K562 (cell line): ENCODE results near the gene TRIM3. TPM values are rescaled to one million over a fixed set of nuclear protein-coding genes. Genes with fewer than 3 reads are reported as not detected.

Experiments used
- ATAC-seq: fragments of 200-7000 bp; cut with Tn5 transposase; 3 replicates; pipeline ENCODE4 v1.9.1; 2020; ENCODE audit warnings: moderate library complexity
- BruUV-seq: library from RNA; stranded (reverse); fragments of 400-500 nt; replicated peaks from 2 replicates; lab custom pipeline; 2021; lab: Mats Ljungman, UMichigan
- CTCF ChIA-PET: fragments of 300-600 bp; formaldehyde crosslinking; extraction: SDS; loops from one replicate; lab custom pipeline; 2021; ENCODE audit warnings: low intra/inter-chr PET ratio; lab: Yijun Ruan, JAX
- POLR2A ChIA-PET: fragments of 300-600, 350-650 bp; sonication (Branson Sonifier 250); formaldehyde crosslinking; extraction: SDS; loops from one replicate; lab custom pipeline; 2021; ENCODE audit warnings: antibody characterized with exemption, inconsistent platforms; lab: Yijun Ruan, JAX
- DNase-seq, 4 experiments: peaks; one replicate each; pipeline versions ENCODE4 v3.0.0 to v3.0.0-alpha.2; 2011 to 2018; ENCODE audit warnings: low spot score in 3 of 4, mixed read lengths in 3 of 4; ENCODE audit errors: extremely low read depth in 1 of 4
- FAIRE-seq: peaks from 2 replicates; lab custom pipeline; 2011; peaks lifted over from hg19 to GRCh38; lab: Jason Lieb, UNC
- H2AFZ ChIP-seq: 2 replicates; pipeline ENCODE4 v1.6.0; 2011; ENCODE audit warnings: low read depth, low read length, control low read depth, inconsistent platforms
- H3K27ac ChIP-seq: fragments of 200-600 bp; 3 replicates; pipeline ENCODE4 v1.8.0; 2011; ENCODE audit warnings: low read depth, mild to moderate bottlenecking, control low read depth, inconsistent platforms, low read length, moderate library complexity, mixed read lengths; ENCODE audit errors: extremely low read depth
- H3K27me3 ChIP-seq, 2 experiments: fragments of 300-600 bp in 1 of 2; 2 replicates in 1 of 2; 3 replicates in 1 of 2; pipeline versions ENCODE4 v1.6.0 to v1.8.0; 2011; ENCODE audit warnings: inconsistent platforms in 2 of 2, low read length in 2 of 2, mild to moderate bottlenecking in 1 of 2, mixed read lengths in 1 of 2, moderate library complexity in 1 of 2; ENCODE audit not compliant: control insufficient read depth in 2 of 2, insufficient read depth in 2 of 2
- H3K36me3 ChIP-seq: fragments of 300-600 bp; 3 replicates; pipeline ENCODE4 v1.8.0; 2011; ENCODE audit warnings: mild to moderate bottlenecking, low read length, inconsistent platforms; ENCODE audit not compliant: control insufficient read depth, insufficient read depth
- H3K4me1 ChIP-seq, 2 experiments: fragments of 200-600 bp in 1 of 2; replicated peaks in 1 of 2; 2 replicates in 1 of 2; 3 replicates in 1 of 2; pipeline versions ENCODE4 v1.5.1 to v1.8.0; 2011; ENCODE audit warnings: inconsistent platforms in 2 of 2, low read length in 2 of 2, mild to moderate bottlenecking in 1 of 2, mixed read lengths in 1 of 2, moderate library complexity in 1 of 2; ENCODE audit not compliant: control insufficient read depth in 2 of 2, insufficient read depth in 2 of 2
- H3K4me2 ChIP-seq: 2 replicates; pipeline ENCODE4 v1.6.1; 2011; ENCODE audit warnings: low read length, control low read depth, inconsistent platforms, mixed read lengths; ENCODE audit not compliant: insufficient read depth
- H3K4me3 ChIP-seq: fragments of 200-600 bp; sonication (generic), shearing (Covaris generic); 2 replicates; pipeline ENCODE4 v1.5.1; 2016; ENCODE audit warnings: control low read depth, inconsistent platforms
- H3K79me2 ChIP-seq: fragments of 200-600 bp; 3 replicates; pipeline ENCODE4 v1.8.0; 2011; ENCODE audit warnings: low read length, inconsistent platforms; ENCODE audit not compliant: control insufficient read depth, insufficient read depth
- H3K9ac ChIP-seq, 2 experiments: 2 replicates each; pipeline versions ENCODE4 v1.6.0 to v1.6.1; 2011; ENCODE audit warnings: low read depth in 2 of 2, low read length in 2 of 2, control low read depth in 1 of 2, inconsistent platforms in 1 of 2, mild to moderate bottlenecking in 1 of 2, mixed read lengths in 1 of 2; ENCODE audit not compliant: insufficient read depth in 1 of 2
- H3K9me1 ChIP-seq: one replicate; pipeline ENCODE4 v1.6.0; 2011; ENCODE audit warnings: inconsistent platforms, mild to moderate bottlenecking, low read length, moderate library complexity; ENCODE audit not compliant: control insufficient read depth, insufficient read depth
- H3K9me3 ChIP-seq: replicated peaks from 2 replicates; pipeline ENCODE4 v1.5.1; 2011; ENCODE audit warnings: low read depth, low read length, inconsistent platforms; ENCODE audit not compliant: control insufficient read depth, insufficient read depth
- H4K20me1 ChIP-seq: replicated peaks from 2 replicates; pipeline ENCODE4 v1.6.1; 2011; ENCODE audit warnings: low read length, inconsistent platforms, mixed read lengths; ENCODE audit not compliant: control insufficient read depth, insufficient read depth
- CGGBP1 ChIP-seq: fragments of 250-450 bp; sonication (Bioruptor Pico); IDR thresholded peaks from 2 replicates; pipeline ENCODE4 v1.9.0; 2021; ENCODE audit warnings: mild to moderate bottlenecking
- DIDO1 ChIP-seq: fragments of 450-650 bp; IDR thresholded peaks from 2 replicates; pipeline ENCODE4 v1.6.1; 2016; ENCODE audit warnings: low read depth, missing biosample characterization, missing genetic modification characterization
- ELF1 ChIP-seq: fragments of 200-800 bp; sonication (Bioruptor generic); IDR thresholded peaks from 2 replicates; pipeline ENCODE4 v1.6.1; 2016; ENCODE audit warnings: missing genetic modification characterization, missing compliant biosample characterization
- HNRNPLL ChIP-seq: fragments of 200-400 bp; formaldehyde crosslinking; IDR thresholded peaks from 2 replicates; pipeline ENCODE4 v1.6.1; 2017; ENCODE audit warnings: low read length, low read depth, mild to moderate bottlenecking; ENCODE audit not compliant: poor library complexity, severe bottlenecking
- MECOM ChIP-seq: fragments of 250-450 bp; sonication (Bioruptor Pico); IDR thresholded peaks from 2 replicates; pipeline ENCODE4 v1.8.0; 2022; ENCODE audit warnings: inconsistent platforms
- SMAD1 ChIP-seq: fragments of 150-350 bp; IDR thresholded peaks from 2 replicates; pipeline ENCODE4 v1.6.1; 2014; ENCODE audit warnings: low read length, low read depth; ENCODE audit not compliant: partially characterized antibody
- ZNF165 ChIP-seq: fragments of 250-450 bp; sonication (Bioruptor Pico); IDR thresholded peaks from 2 replicates; pipeline ENCODE4 v1.4.0; 2020; ENCODE audit warnings: borderline replicate concordance
- ZNF766 ChIP-seq: fragments of 200-800 bp; sonication (Bioruptor generic); conservative IDR thresholded peaks from 2 replicates; pipeline ENCODE4 v1.6.1; 2016; ENCODE audit warnings: missing genetic modification characterization, missing compliant biosample characterization
- WGBS: fragments of 100-300 bp; shearing (Covaris generic); methylation state at CpG from one replicate; pipeline ENCODE4 v1.1.6; 2016; ENCODE audit warnings: low coverage, mixed read lengths; ENCODE audit not compliant: insufficient coverage; ENCODE audit errors: missing lambda C conversion rate; 5-methylcytosine and 5-hydroxymethylcytosine counted together
- in situ Hi-C: fragments of 300-500 bp; cut with MboI; formaldehyde crosslinking; loops from 4 replicates; pipeline ENCODE4 v1.15.0; 2018; ENCODE audit warnings: inconsistent platforms, mixed read lengths
- intact Hi-C: fragments of 100-400 bp; cut with micrococcal nuclease; formaldehyde crosslinking; loops from 2 replicates; pipeline ENCODE4 v1.14.2; 2022
- polyA plus RNA-seq, 8 experiments: library from polyadenylated mRNA; depleted of rRNA in 4 of 8; stranded (reverse) in 5 of 8; unstranded in 3 of 8; fragments of >200 nt; fragmentation: Nextera tagmentation in 2 of 8; fragmentation: Illumina TruSeq in 1 of 8; extraction: Ambion mirVana in 2 of 8; extraction: Trizol in 1 of 8; gene quantifications; 2 replicates each; pipeline versions ENCODE4 v1.2.1 to v1.2.3, GENCODE V29; 2011 to 2014; ENCODE audit warnings: inconsistent platforms in 1 of 8, missing spikeins in 1 of 8
- total RNA-seq, 7 experiments: library from RNA; depleted of rRNA in 6 of 7; stranded (reverse); fragments of >200 nt in 6 of 7; fragmentation: Illumina TruSeq in 2 of 7; extraction: Trizol in 2 of 7; gene quantifications; 2 replicates each; pipeline versions ENCODE4 v1.2.1 to v1.2.3, GENCODE V29; 2011 to 2021; ENCODE audit warnings: low replicate concordance in 1 of 7
- TF ChIP-seq, protein P1 (sequence below), 2 experiments: IDR thresholded peaks in 1 of 2; conservative IDR thresholded peaks in 1 of 2; 2 replicates each; pipeline ENCODE4 v1.6.1; 2016; ENCODE audit warnings: low read depth in 2 of 2, mild to moderate bottlenecking in 1 of 2, missing compliant biosample characterization in 1 of 2, missing genetic modification characterization in 1 of 2, moderate library complexity in 1 of 2
- TF ChIP-seq, protein P2 (sequence below): fragments of 450-650 bp; conservative IDR thresholded peaks from 2 replicates; pipeline ENCODE4 v1.6.1; 2016; ENCODE audit warnings: missing genetic modification characterization, low read depth, mild to moderate bottlenecking, control low read depth, missing compliant biosample characterization

TRIM3 gene
- total and polyA plus RNA-seq, 9 of the 15 experiments (the other 6 are each of a cell fraction or from before 2014, with no cell fraction given), result 0.45 to 9.2 (median 4.7) TPM

GRCh38 chr11:6457581-6458320, 16.0 kb downstream of the TRIM3 start:
- Histone ChIP-seq H3K36me3 (no peaks in the 10 kb centered on the region; the same call in 2 of the 3 replicates), H3K27me3 (no peaks in the 10 kb centered on the region), H3K4me3 (no peak overlapping the region), H3K9ac (no peak overlapping the region), H3K9me1 (no peaks in the 10 kb centered on the region), H4K20me1 (no peaks in the 10 kb centered on the region), H3K4me2 (no peak overlapping the region)
- 63% methylated on average over 16 of the region's 26 CpGs for WGBS
- CTCF ChIA-PET, result no interaction called here
- POLR2A ChIA-PET, result no interaction called here
- no peak for ATAC-seq
- no peak for DNase-seq
- no TSS peak for BruUV-seq
- TF ChIP-seq, protein P1, sequence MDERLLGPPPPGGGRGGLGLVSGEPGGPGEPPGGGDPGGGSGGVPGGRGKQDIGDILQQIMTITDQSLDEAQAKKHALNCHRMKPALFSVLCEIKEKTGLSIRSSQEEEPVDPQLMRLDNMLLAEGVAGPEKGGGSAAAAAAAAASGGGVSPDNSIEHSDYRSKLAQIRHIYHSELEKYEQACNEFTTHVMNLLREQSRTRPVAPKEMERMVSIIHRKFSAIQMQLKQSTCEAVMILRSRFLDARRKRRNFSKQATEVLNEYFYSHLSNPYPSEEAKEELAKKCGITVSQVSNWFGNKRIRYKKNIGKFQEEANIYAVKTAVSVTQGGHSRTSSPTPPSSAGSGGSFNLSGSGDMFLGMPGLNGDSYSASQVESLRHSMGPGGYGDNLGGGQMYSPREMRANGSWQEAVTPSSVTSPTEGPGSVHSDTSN (CRISPR knock-in tag; IDR thresholded peaks at IDR 0.05; ENCODE audit: low read depth), result no peak
- TF ChIP-seq, protein P1 (tag; conservative IDR thresholded peaks at IDR 0.05; ENCODE audit: low read depth), result no peak
- no peak for TF ChIP-seq ELF1 (tag)
- no peak for TF ChIP-seq CGGBP1
- TF ChIP-seq MECOM, result no peak
- TF ChIP-seq HNRNPLL, result no peak
- TF ChIP-seq SMAD1, result no peak
- TF ChIP-seq, protein P2, sequence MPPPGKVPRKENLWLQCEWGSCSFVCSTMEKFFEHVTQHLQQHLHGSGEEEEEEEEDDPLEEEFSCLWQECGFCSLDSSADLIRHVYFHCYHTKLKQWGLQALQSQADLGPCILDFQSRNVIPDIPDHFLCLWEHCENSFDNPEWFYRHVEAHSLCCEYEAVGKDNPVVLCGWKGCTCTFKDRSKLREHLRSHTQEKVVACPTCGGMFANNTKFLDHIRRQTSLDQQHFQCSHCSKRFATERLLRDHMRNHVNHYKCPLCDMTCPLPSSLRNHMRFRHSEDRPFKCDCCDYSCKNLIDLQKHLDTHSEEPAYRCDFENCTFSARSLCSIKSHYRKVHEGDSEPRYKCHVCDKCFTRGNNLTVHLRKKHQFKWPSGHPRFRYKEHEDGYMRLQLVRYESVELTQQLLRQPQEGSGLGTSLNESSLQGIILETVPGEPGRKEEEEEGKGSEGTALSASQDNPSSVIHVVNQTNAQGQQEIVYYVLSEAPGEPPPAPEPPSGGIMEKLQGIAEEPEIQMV, result no peak
- TF ChIP-seq ZNF766, result no peak
- no peak for TF ChIP-seq ZNF165 (CRISPR knock-in tag)
- no peak for TF ChIP-seq DIDO1
- TF ChIP-seq, all 486 proteins: peak for 0
- in situ Hi-C loops, result no loop called here
- no peak overlapping the region for H2AFZ ChIP-seq
- no peak for FAIRE-seq
- no peaks in the 10 kb centered on the region for H3K79me2 ChIP-seq
- intact Hi-C loops, result no loop called here
- no peaks in the 10 kb centered on the region for H3K9me3 ChIP-seq
- no peak overlapping the region for H3K27ac ChIP-seq
- no peaks in the 10 kb centered on the region for H3K4me1 ChIP-seq
